ENCODE measurements around the gene MT1M.

Gene MT1M

GRCh38 chr16:56609463-56609921 is 23.0 kb upstream of the MT1M start:
- DNase-seq (ENCODE audit: extremely low read depth, low read depth) = no peak
- TF ChIP-seq, protein P1, sequence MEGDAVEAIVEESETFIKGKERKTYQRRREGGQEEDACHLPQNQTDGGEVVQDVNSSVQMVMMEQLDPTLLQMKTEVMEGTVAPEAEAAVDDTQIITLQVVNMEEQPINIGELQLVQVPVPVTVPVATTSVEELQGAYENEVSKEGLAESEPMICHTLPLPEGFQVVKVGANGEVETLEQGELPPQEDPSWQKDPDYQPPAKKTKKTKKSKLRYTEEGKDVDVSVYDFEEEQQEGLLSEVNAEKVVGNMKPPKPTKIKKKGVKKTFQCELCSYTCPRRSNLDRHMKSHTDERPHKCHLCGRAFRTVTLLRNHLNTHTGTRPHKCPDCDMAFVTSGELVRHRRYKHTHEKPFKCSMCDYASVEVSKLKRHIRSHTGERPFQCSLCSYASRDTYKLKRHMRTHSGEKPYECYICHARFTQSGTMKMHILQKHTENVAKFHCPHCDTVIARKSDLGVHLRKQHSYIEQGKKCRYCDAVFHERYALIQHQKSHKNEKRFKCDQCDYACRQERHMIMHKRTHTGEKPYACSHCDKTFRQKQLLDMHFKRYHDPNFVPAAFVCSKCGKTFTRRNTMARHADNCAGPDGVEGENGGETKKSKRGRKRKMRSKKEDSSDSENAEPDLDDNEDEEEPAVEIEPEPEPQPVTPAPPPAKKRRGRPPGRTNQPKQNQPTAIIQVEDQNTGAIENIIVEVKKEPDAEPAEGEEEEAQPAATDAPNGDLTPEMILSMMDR (IDR thresholded peaks at IDR 0.05; ENCODE audit: low read depth, low read length) = no peak; the same call in 1 of the 2 replicates

DNA sequence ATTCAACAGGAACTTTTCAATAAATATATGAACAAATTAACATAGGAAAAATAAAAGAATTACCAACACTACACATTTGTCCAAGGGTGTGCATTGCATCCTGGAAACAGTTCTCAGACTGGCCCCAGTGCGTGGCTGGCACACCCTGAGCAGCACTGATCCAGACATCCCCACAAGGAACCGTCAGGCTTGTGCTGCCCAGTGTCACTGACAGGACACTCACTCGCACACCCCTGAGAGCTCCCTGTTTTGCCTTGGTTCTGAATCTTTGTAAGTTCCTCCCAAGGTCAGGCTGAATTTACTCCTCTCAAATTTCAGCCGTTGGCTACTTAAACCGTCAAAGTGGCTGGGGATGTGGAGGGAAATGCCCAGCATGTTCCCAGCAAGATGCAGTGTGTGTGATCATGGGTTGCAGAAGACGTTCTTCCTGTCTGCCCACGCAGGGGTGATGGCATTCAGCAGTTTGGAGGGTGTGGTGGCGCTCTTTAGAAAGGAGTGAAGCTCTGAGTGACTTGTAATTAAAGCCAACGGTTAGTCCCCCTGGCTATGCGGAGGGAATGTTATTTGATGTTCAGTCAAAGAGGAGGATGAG is 22.3 kb upstream of the MT1M start:
- TF ChIP-seq, protein P1 (IDR thresholded peaks at IDR 0.05; ENCODE audit: low read depth, low read length) = no peak
- DNase-seq (ENCODE audit: extremely low read depth, low read depth) = no peak

GRCh38 chr16:56610609-56611111 is 21.8 kb upstream of the MT1M start:
- DNase-seq (ENCODE audit: extremely low read depth, low read depth) = no peak
- TF ChIP-seq, protein P1 (IDR thresholded peaks at IDR 0.05; ENCODE audit: low read depth, low read length) = no peak

GRCh38 chr16:56611281-56611833 is 21.1 kb upstream of the MT1M start:
- TF ChIP-seq, protein P1 (IDR thresholded peaks at IDR 0.05; ENCODE audit: low read depth, low read length) = no peak
- no peak for DNase-seq (ENCODE audit: extremely low read depth, low read depth)

GRCh38 chr16:56613706-56614105 is 18.8 kb upstream of the MT1M start:
- TF ChIP-seq, protein P1 (IDR thresholded peaks at IDR 0.05; ENCODE audit: low read depth, low read length) = no peak
- no peak for DNase-seq (ENCODE audit: extremely low read depth, low read depth)

DNA sequence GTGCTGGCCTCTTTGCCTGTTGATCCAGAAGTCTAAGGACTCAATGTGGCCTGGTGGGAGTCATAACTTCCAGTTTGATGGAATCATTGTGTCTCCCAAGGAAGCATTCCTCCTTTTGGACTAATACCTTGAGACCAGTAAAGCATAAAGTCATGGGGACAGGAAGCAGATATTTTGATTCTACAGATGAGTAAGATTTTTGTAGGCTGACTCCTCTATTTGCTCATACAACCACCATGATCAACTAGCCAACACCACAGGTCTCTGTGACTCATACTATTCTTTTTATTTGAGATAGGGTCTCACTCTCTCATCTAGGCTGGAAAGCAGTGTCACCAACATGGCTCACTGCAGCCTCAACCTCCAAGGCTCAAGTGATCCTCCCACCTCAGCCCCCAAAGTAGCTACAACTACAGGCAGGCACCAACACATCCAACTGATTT is 17.9 kb upstream of the MT1M start:
- DNase-seq (ENCODE audit: extremely low read depth, low read depth) = no peak
- TF ChIP-seq, protein P1 (IDR thresholded peaks at IDR 0.05; ENCODE audit: low read depth, low read length) = no peak

GRCh38 chr16:56615353-56615752 is 17.1 kb upstream of the MT1M start:
- TF ChIP-seq, protein P1 (IDR thresholded peaks at IDR 0.05; ENCODE audit: low read depth, low read length) = no peak
- DNase-seq (ENCODE audit: extremely low read depth, low read depth) = no peak

Data from AG09319 (cell line).